GM12864 (cell line): ENCODE measurements around the gene GOLGA6C.
"Not testable (repeated sequence)": the region's sequence is repeated elsewhere in the genome, so short reads cannot be mapped to it uniquely, and the experiment has no call there.

ENCODE experiments used
- DNase-seq: peaks from one replicate; pipeline ENCODE4 v3.0.0-alpha.2; 2011; ENCODE audit warnings: low read depth
- H3K4me3 ChIP-seq: 2 replicates; pipeline ENCODE4 v1.5.1; 2011; ENCODE audit warnings: mild to moderate bottlenecking, low read depth, low read length, control low read depth
- CTCF ChIP-seq: IDR thresholded peaks from 2 replicates; pipeline ENCODE4 v1.5.1; 2011; ENCODE audit warnings: low read depth, mild to moderate bottlenecking, moderate library complexity, low read length, control low read depth, inconsistent platforms; ENCODE audit errors: missing control alignments

GOLGA6C gene

GRCh38 chr15:75313116-75313845 lies 55.1 kb downstream of the GOLGA6C start:
- no peak overlapping the region for H3K4me3 ChIP-seq
- DNase-seq, result no peak
- TF ChIP-seq CTCF, result no peak

- no peak overlapping the region for H3K4me3 ChIP-seq
- no peak for TF ChIP-seq CTCF
- DNase-seq, result no peak
Measured at GRCh38 chr15:75314552-75315290, 56.6 kb downstream of the GOLGA6C start.

GRCh38 chr15:75319231-75319897 lies 61.2 kb downstream of the GOLGA6C start:
- not testable (repeated sequence) for DNase-seq, H3K4me3 ChIP-seq
